ENCODE results near the gene KCNN4.

The KCNN4 gene

GRCh38 chr19:43797556-43797955 is 16.8 kb upstream of the KCNN4 start:
- DNase-seq (ENCODE audit: low read depth) = no peak
- H3K4me3 ChIP-seq (ENCODE audit: low read length) = no peak overlapping the region
- TF ChIP-seq CTCF (IDR thresholded peaks at IDR 0.05; ENCODE audit: insufficient read depth, low read depth, low read length, missing control alignments) = no peak

- H3K4me3 ChIP-seq (ENCODE audit: low read length) = no peak overlapping the region
- no peak for DNase-seq (ENCODE audit: low read depth)
- TF ChIP-seq CTCF (IDR thresholded peaks at IDR 0.05; ENCODE audit: insufficient read depth, low read depth, low read length, missing control alignments) = no peak
These were observed 16.3 kb upstream of the KCNN4 start for GRCh38 chr19:43797118-43797517.

- H3K4me3 ChIP-seq (ENCODE audit: low read length) = no peak overlapping the region
- TF ChIP-seq CTCF (IDR thresholded peaks at IDR 0.05; ENCODE audit: insufficient read depth, low read depth, low read length, missing control alignments) = no peak
- DNase-seq (ENCODE audit: low read depth) = no peak
These were observed 9.8 kb upstream of the KCNN4 start for GRCh38 chr19:43790587-43790986.

- TF ChIP-seq CTCF (IDR thresholded peaks at IDR 0.05; ENCODE audit: insufficient read depth, low read depth, low read length, missing control alignments) = no peak
- DNase-seq (ENCODE audit: low read depth) = peak; percentile 66
- no peak overlapping the region for H3K4me3 ChIP-seq (ENCODE audit: low read length)
These were observed 8.3 kb upstream of the KCNN4 start for GRCh38 chr19:43789029-43789428.

GRCh38 chr19:43786665-43787064 is 5.9 kb upstream of the KCNN4 start:
- no peak for DNase-seq (ENCODE audit: low read depth)
- no peak for TF ChIP-seq CTCF (IDR thresholded peaks at IDR 0.05; ENCODE audit: insufficient read depth, low read depth, low read length, missing control alignments)
- H3K4me3 ChIP-seq (ENCODE audit: low read length) = no peak overlapping the region

GRCh38 chr19:43784981-43785808 is 4.4 kb upstream of the KCNN4 start:
- no peak overlapping the region for H3K4me3 ChIP-seq (ENCODE audit: low read length)
- TF ChIP-seq CTCF (IDR thresholded peaks at IDR 0.05; ENCODE audit: insufficient read depth, low read depth, low read length, missing control alignments) = peak; percentile 100
- DNase-seq (ENCODE audit: low read depth) = peak; percentile 79

Measured in epithelial cell of esophagus (primary cell).